HepG2 (cell line): Measurements from ENCODE around the gene SLC15A3. TPM values are rescaled to one million over a fixed set of nuclear protein-coding genes. Genes with fewer than 3 reads are reported as not detected.
A peak's percentile ranks its signal among the peaks of the same experiment; 100 is the strongest.

Source experiments
- CHD2 ChIP-seq: IDR thresholded peaks from 2 replicates; pipeline ENCODE4 v1.6.1; 2011; ENCODE audit warnings: low read depth, low read length, improper control_type of control experiment
- ETV5 ChIP-seq: IDR thresholded peaks from 2 replicates; pipeline ENCODE4 v1.6.1; 2018; ENCODE audit warnings: missing biosample characterization, missing genetic modification reagents, inconsistent platforms, borderline replicate concordance
- GTF2F1 ChIP-seq: fragments of 150-350 bp; IDR thresholded peaks from 2 replicates; pipeline ENCODE4 v1.6.1; 2014; ENCODE audit warnings: low read length
- MED8 ChIP-seq: sonication (generic); formaldehyde crosslinking; IDR thresholded peaks from 2 replicates; pipeline ENCODE4 v1.8.1; 2023; ENCODE audit warnings: mild to moderate bottlenecking, missing genetic modification reagents; ENCODE audit not compliant: insufficient replicate concordance
- PATZ1 ChIP-seq: sonication (generic); formaldehyde crosslinking; IDR thresholded peaks from 2 replicates; pipeline ENCODE4 v1.4.0; 2020; ENCODE audit warnings: missing genetic modification reagents
- SIN3B ChIP-seq: fragments of 150-350 bp; IDR thresholded peaks from 2 replicates; pipeline ENCODE4 v1.6.1; 2014; ENCODE audit warnings: low read length
- SMARCC2 ChIP-seq: fragments of 450-650 bp; IDR thresholded peaks from 2 replicates; pipeline ENCODE4 v1.6.1; 2017; ENCODE audit warnings: antibody characterized with exemption, mild to moderate bottlenecking
- SNRNP70 ChIP-seq: fragments of 200-400 bp; formaldehyde crosslinking; IDR thresholded peaks from 2 replicates; pipeline ENCODE4 v1.6.1; 2017; ENCODE audit warnings: mild to moderate bottlenecking, low read depth, low read length, moderate library complexity
- STAG1 ChIP-seq: sonication (generic); formaldehyde crosslinking; IDR thresholded peaks from 2 replicates; pipeline ENCODE4 v1.4.0; 2020; ENCODE audit warnings: missing genetic modification reagents
- USF2 ChIP-seq, 2 experiments: sonication (generic) in 1 of 2; formaldehyde crosslinking in 1 of 2; IDR thresholded peaks; 2 replicates each; pipeline versions ENCODE4 v1.5.1 to v1.6.1; 2011 to 2020; ENCODE audit warnings: borderline replicate concordance in 1 of 2, low read depth in 1 of 2, low read length in 1 of 2, mild to moderate bottlenecking in 1 of 2, missing genetic modification reagents in 1 of 2, moderate library complexity in 1 of 2
- ZBTB26 ChIP-seq: IDR thresholded peaks from 2 replicates; pipeline ENCODE4 v1.6.1; 2016; ENCODE audit warnings: missing compliant biosample characterization, missing genetic modification reagents, borderline replicate concordance
- ZFP1 ChIP-seq: IDR thresholded peaks from 2 replicates; pipeline ENCODE4 v1.6.1; 2016
- ZFP41 ChIP-seq: sonication (generic); formaldehyde crosslinking; IDR thresholded peaks from 2 replicates; pipeline ENCODE4 v1.4.0; 2020; ENCODE audit warnings: mild to moderate bottlenecking, missing genetic modification reagents, borderline replicate concordance
- ZFP91 ChIP-seq: sonication (generic); formaldehyde crosslinking; IDR thresholded peaks from 2 replicates; pipeline ENCODE4 v1.9.0; 2022; ENCODE audit warnings: missing genetic modification reagents, mild to moderate bottlenecking, borderline replicate concordance
- ZFX ChIP-seq: sonication (generic); formaldehyde crosslinking; IDR thresholded peaks from 2 replicates; pipeline ENCODE4 v1.4.0; 2020; ENCODE audit warnings: mild to moderate bottlenecking, low read depth, missing genetic modification reagents, moderate library complexity
- ZNF207 ChIP-seq: fragments of 450-650 bp; IDR thresholded peaks from 2 replicates; pipeline ENCODE4 v1.6.1; 2016; ENCODE audit warnings: antibody characterized with exemption, borderline replicate concordance
- ZNF350 ChIP-seq: sonication (generic); formaldehyde crosslinking; IDR thresholded peaks from 2 replicates; pipeline ENCODE4 v1.4.0; 2020; ENCODE audit warnings: mild to moderate bottlenecking, low read depth, missing genetic modification reagents, borderline replicate concordance
- ZNF484 ChIP-seq: sonication (generic); formaldehyde crosslinking; IDR thresholded peaks from 2 replicates; pipeline ENCODE4 v1.5.1; 2020; ENCODE audit warnings: mild to moderate bottlenecking, low read depth, missing genetic modification reagents, borderline replicate concordance
- ZNF549 ChIP-seq: sonication (generic); formaldehyde crosslinking; IDR thresholded peaks from 2 replicates; pipeline ENCODE4 v1.5.0; 2020; ENCODE audit warnings: missing genetic modification reagents
- ZNF552 ChIP-seq: sonication (generic); formaldehyde crosslinking; IDR thresholded peaks from 2 replicates; pipeline ENCODE4 v1.9.0; 2022; ENCODE audit warnings: missing genetic modification reagents, mild to moderate bottlenecking, borderline replicate concordance
- ZNF572 ChIP-seq: sonication (generic); formaldehyde crosslinking; IDR thresholded peaks from 2 replicates; pipeline ENCODE4 v1.5.1; 2020; ENCODE audit warnings: mild to moderate bottlenecking, missing genetic modification reagents
- ZNF616 ChIP-seq: sonication (generic); formaldehyde crosslinking; IDR thresholded peaks from 2 replicates; pipeline ENCODE4 v1.5.0; 2020; ENCODE audit warnings: low read depth, mild to moderate bottlenecking, missing genetic modification reagents
- ZNF792 ChIP-seq: IDR thresholded peaks from 2 replicates; pipeline ENCODE4 v1.6.1; 2016
- polyA plus RNA-seq, 8 experiments: library from polyadenylated mRNA; depleted of rRNA in 3 of 8; stranded (reverse) in 7 of 8; unstranded in 1 of 8; fragments of >200 nt; fragmentation: Illumina TruSeq in 4 of 8; extraction: Trizol in 4 of 8; gene quantifications; 2 replicates each; pipeline versions ENCODE4 v1.2.1 to v1.2.3, GENCODE V29; 2011 to 2016; ENCODE audit warnings: low read depth in 4 of 8, missing spikeins in 1 of 8, mixed read lengths in 1 of 8; ENCODE audit not compliant: insufficient read depth in 1 of 8
- total RNA-seq, 5 experiments: library from RNA; depleted of rRNA; stranded (reverse); fragments of >200 nt; fragmentation: Illumina TruSeq; extraction: Trizol; gene quantifications; 2 replicates each; pipeline ENCODE4 v1.2.3, GENCODE V29; 2016; ENCODE audit warnings: low read depth in 1 of 5

The SLC15A3 gene
- total and polyA plus RNA-seq, 2 of the 13 experiments (the other 11 are each of a cell fraction or from before 2014, with no cell fraction given) = 0.45 to 0.77 TPM

- TF ChIP-seq ZBTB26 (no peak), ZNF552 (CRISPR knock-in tag) (no peak), ZNF572 (CRISPR knock-in tag) (no peak), ZNF792 (no peak), STAG1 (CRISPR knock-in tag) (peak; percentile 7; the same call in 1 of the 2 replicates), PATZ1 (CRISPR knock-in tag) (peak; percentile 94), ZNF549 (no peak), MED8 (CRISPR knock-in tag) (no peak), ZNF207 (no peak), ZFP1 (no peak), ZNF484 (no peak), ZNF616 (no peak), ZFP91 (CRISPR knock-in tag) (peak; percentile 30), SIN3B (no peak), CHD2 (no peak), SNRNP70 (no peak), GTF2F1 (no peak), ZFP41 (CRISPR knock-in tag) (no peak), SMARCC2 (no peak), ETV5 (CRISPR knock-in tag) (0 out of 2 replicates have a peak, but pooled peaks have one; percentile 18), ZNF350 (CRISPR knock-in tag) (no peak), ZFX (CRISPR knock-in tag) (peak; percentile 55), USF2 (IDR thresholded peaks at IDR 0.05; ENCODE audit: low read depth, low read length) (no peak), USF2 (CRISPR knock-in tag; IDR thresholded peaks at IDR 0.05; ENCODE audit: borderline replicate concordance) (0 out of 2 replicates have a peak, but pooled peaks have one; percentile 32)
Measured at GRCh38 chr11:60924110-60924905, 27.7 kb downstream of the SLC15A3 start, which contains the start of gene TMEM132A (continued).
